HG03558 (cell line): ENCODE results near the gene HOXA13.

Source experiments
- ATAC-seq: cut with Tn5 transposase; IDR thresholded peaks from one replicate; pipeline ENCODE4 v1.9.1; 2021; ENCODE audit warnings: moderate number of reproducible peaks; ENCODE audit not compliant: unreplicated experiment; ENCODE audit errors: extremely low read depth

Gene HOXA13

GRCh38 chr7:27199849-27200760 lies at the start of gene HOXA13:
HOXA13 (minus strand) TSS chr7:27200091; CDS start chr7:27200077, 14 bp downstream.
- ATAC-seq: no peak

- no peak for ATAC-seq
Observed at GRCh38 chr7:27248911-27249723, 49.2 kb upstream of the HOXA13 start.

- ATAC-seq: no peak
Observed at GRCh38 chr7:27248427-27248806, 48.5 kb upstream of the HOXA13 start.

- no peak for ATAC-seq
Observed at GRCh38 chr7:27247452-27248426, 47.8 kb upstream of the HOXA13 start.

GRCh38 chr7:27247000-27247399 lies 47.1 kb upstream of the HOXA13 start:
- ATAC-seq: no peak

- no peak for ATAC-seq
Observed at GRCh38 chr7:27245798-27246691, 46.2 kb upstream of the HOXA13 start.

- no peak for ATAC-seq
Observed at GRCh38 chr7:27245124-27245797, 45.4 kb upstream of the HOXA13 start.

- ATAC-seq: no peak
Observed at GRCh38 chr7:27244488-27245123, 44.7 kb upstream of the HOXA13 start.

GRCh38 chr7:27243340-27244163 lies 43.7 kb upstream of the HOXA13 start:
- no peak for ATAC-seq

GRCh38 chr7:27242555-27243339 lies 42.9 kb upstream of the HOXA13 start, which contains the start of gene EVX1:
EVX1 (plus strand) TSS chr7:27242802; CDS start chr7:27243031, 229 bp downstream.
- ATAC-seq: no peak

GRCh38 chr7:27242154-27242553 lies 42.3 kb upstream of the HOXA13 start:
- no peak for ATAC-seq

GRCh38 chr7:27241189-27242056 lies 41.5 kb upstream of the HOXA13 start:
- no peak for ATAC-seq

- no peak for ATAC-seq
Observed at GRCh38 chr7:27240015-27240731, 40.3 kb upstream of the HOXA13 start.

- ATAC-seq: no peak
Observed at GRCh38 chr7:27239387-27240014, 39.6 kb upstream of the HOXA13 start.
